ENCODE measurements around the gene LGR6.
"Not testable (repeated sequence)": the region's sequence is repeated elsewhere in the genome, so short reads cannot be mapped to it uniquely, and the experiment has no call there.

The LGR6 gene

DNA sequence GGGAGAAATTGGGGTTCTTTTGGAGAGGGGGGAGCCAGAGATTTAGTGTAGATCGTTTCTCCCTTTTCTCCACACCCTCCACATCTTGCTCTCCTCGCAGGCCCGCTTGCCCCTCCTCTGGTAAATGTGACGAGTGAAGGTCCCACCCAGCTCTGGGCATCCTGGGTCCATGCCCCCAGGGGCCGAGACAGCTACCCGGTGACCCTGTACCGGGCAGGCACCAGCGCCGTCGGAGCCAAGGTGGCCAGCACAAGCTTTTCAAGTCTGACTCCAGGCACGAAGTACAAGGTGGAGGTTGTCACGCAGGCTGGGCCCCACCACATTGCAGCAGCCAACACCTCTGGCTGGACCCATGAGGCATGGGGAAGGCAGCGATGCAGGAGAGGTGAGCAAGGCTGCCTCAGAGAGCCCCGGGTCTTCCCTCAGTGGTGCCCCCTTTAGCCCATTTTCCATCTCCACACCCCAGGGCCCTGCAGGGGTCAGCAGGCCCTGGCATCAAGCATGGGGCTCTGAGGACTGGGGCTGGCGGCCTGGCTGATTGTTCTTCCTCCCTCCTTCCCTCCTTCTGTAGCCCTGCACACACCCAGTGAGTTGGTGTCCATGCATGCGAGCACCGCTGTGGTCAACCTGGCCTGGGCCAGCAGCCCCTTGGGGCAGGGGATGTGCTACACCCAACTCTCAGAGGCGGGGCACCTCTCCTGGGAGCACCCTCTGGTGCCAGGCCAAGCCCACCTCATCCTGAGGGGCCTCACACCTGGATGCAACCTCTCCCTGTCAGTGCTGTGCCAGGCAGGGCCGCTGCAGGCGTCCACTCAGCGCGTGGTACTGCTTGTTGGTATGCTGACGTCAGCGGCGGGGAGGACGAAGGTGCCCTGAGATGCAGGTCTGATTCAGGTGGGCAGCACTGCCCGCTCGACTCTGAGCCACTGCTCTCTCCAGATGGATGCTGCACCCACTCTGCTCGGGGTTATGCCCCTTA, 16.4 kb upstream of the LGR6 start:
- no peak for DNase-seq (ENCODE audit: low read depth, low spot score)

GRCh38 chr1:202179828-202180750, 13.5 kb upstream of the LGR6 start:
- DNase-seq (ENCODE audit: low read depth, low spot score), result no peak

- not testable (repeated sequence) for DNase-seq (ENCODE audit: low read depth, low spot score)
Measured at GRCh38 chr1:202180751-202181139, 12.9 kb upstream of the LGR6 start.

DNA sequence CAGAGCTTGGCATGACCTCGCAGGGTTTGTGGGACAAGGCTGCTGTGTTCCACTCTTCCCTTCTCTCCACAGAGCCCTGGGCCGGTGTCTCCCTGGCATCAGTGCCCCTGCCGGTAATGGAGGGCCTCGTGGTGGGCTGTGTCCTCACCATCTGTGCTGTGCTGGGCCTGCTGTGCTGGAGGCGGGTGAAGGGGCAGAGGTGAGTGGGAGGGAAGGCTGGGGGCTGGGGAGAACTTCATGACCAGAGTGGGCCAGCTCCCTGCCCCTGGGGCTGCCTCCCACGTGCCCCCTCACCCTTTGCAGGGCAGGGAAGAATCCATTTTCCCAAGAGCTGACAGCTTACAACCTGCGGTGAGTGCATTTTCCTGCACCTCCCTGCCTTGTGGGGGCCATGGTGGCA, 12.0 kb upstream of the LGR6 start:
- no peak for DNase-seq (ENCODE audit: low read depth, low spot score)

- no peak for DNase-seq (ENCODE audit: low read depth, low spot score)
Measured at GRCh38 chr1:202182040-202182877, 11.3 kb upstream of the LGR6 start.

GRCh38 chr1:202184750-202185460, 8.7 kb upstream of the LGR6 start:
- DNase-seq (ENCODE audit: low read depth, low spot score), result peak; percentile 94

- no peak for DNase-seq (ENCODE audit: low read depth, low spot score)
Measured at GRCh38 chr1:202186327-202186726, 7.3 kb upstream of the LGR6 start.

GRCh38 chr1:202187041-202187671, 6.4 kb upstream of the LGR6 start:
- no peak for DNase-seq (ENCODE audit: low read depth, low spot score)

- no peak for DNase-seq (ENCODE audit: low read depth, low spot score)
Measured at GRCh38 chr1:202187697-202188407, 5.7 kb upstream of the LGR6 start.

DNA sequence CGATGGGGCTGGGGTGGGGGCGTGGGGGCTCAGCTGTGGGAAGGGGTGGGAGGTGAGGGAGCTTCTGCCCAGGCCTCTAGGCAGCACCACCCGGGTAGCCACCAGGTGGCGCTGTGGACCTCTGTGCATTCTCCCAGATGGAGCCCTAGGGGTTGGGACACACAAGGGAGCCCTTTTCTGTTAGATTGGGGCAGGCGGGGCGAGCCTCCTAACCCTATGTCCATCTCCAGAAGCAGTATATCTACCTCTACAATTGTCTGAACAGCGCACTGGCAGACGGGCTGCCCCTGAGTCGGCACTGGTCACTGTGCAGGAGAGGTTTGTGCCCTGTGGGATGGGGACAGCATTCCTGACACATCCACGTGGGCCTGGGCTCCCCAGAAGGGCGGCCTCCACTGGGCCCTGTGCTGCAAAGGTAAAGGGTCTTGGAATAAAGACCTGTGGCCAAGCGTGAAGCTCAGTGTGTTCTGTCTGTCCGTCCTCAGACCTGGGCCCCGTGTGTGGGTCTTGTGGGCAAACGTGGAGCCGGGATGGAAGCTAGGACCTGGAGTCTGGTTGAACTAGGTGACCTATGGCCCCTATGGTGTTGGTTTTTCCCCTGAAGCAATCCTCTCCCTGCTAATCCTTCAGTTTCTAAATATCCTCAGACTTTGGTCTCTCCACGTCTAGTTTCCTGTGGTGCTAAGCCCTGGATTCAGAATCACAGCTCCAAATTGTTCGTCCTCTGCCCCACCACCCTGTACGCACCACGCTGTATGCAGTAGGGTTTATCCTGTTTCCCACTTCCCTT, 4.4 kb upstream of the LGR6 start:
- peak; percentile 77 for DNase-seq (ENCODE audit: low read depth, low spot score)

GRCh38 chr1:202189918-202190715, 3.5 kb upstream of the LGR6 start:
- DNase-seq (ENCODE audit: low read depth, low spot score), result no peak

DNA sequence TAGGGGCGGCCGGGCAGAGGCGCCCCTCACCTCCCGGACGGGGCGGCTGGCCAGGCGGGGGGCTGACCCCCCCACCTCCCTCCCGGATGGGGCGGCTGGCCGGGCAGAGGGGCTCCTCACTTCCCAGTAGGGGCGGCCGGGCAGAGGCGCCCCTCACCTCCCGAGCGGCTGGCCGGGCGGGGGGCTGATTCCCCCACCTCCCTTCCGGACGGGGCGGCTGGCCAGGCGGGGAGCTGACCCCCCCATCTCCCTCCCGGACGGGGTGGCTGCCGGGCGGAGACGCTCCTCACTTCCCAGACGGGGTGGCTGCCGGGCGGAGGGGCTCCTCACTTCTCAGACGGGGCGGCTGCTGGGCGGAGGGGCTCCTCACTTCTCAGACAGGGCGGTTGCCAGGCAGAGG, 2.2 kb upstream of the LGR6 start:
- DNase-seq (ENCODE audit: low read depth, low spot score), result not testable (repeated sequence)

GRCh38 chr1:202192770-202193613, 607 bp upstream of the LGR6 start:
- DNase-seq (ENCODE audit: low read depth, low spot score), result peak; percentile 79

- DNase-seq (ENCODE audit: low read depth, low spot score), result no peak
Measured at GRCh38 chr1:202194328-202194648, 689 bp downstream of the LGR6 start.

DNA sequence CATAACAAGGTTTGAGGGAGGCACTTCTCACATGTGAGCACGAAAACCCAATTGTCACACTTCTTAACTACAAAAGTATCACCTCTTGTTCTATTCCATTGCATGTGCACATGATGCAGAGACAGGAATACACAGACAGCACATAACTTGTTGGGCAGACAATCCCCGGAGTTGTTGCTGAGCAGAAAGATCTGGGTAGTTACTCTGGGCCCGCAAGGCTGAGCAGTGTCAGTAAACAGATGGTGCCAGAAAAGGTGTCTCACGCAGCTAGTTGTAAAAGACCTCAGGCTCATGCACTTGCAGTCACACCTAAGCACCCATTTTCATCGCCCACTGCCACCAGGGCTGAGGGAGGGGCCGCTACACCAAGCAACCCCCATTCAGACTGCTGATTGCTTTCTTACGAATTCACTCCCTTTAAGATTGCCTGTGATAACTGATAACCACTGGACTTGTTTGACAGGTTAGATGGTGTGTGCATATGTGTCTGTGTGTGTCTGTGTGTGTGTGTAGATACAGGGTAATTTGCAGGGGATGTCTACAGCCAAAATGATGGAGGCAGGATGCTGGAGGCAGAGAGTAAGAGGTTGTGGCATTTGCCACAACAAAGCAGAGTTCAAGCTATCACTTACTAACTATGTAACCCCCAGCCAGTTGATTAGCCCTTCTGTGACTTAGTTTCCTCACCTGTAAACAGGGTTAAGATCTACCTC, 4.2 kb downstream of the LGR6 start:
- no peak for DNase-seq (ENCODE audit: low read depth, low spot score)

DNA sequence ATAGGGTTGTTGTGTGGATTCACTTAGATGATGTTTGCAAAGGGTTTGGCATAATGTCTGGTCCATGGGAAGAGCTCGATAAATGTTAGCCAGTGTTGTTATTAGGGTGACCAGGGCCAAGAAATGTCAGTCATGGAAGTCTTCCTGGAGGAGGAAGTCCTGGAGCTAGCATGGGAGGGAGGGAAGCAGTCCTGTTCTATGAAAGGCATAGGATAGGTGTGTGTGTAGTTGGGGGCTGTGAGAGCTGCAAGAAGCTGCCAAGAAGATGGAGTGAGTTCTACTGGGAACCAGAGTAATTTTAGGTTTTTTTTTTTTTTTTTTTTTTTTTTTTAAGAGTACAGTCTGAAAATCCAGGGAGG, 4.7 kb downstream of the LGR6 start:
- no peak for DNase-seq (ENCODE audit: low read depth, low spot score)

Data from astrocyte of the hippocampus (primary cell).